ENCODE results near the gene GSK3A. TPM values are rescaled to one million over a fixed set of nuclear protein-coding genes. Genes with fewer than 3 reads are reported as not detected.
A peak's percentile ranks its signal among the peaks of the same experiment; 100 is the strongest.

Gene GSK3A
- total and polyA plus RNA-seq, 2 donors (not counting 1 experiment from before 2014, with no cell fraction given) = 38.5 to 42.0 TPM

- Histone ChIP-seq H2AFZ (ENCODE audit: insufficient read depth, low read depth, low read length, poor library complexity, severe bottlenecking) (peak overlapping the region; percentile 50), H3K36me3 (replicated peaks in 1 of 2; ENCODE audit: control extremely low read depth in 1 of 2, control insufficient read depth in 1 of 2, extremely low read depth in 1 of 2, insufficient read depth in 2 of 2, low read length in 1 of 2) (peaks cover 0 to 27% of the 10 kb centered on the region in 2 experiments), H3K9me3 (ENCODE audit: control extremely low read depth in 1 of 3, control insufficient read depth in 2 of 3, insufficient read depth in 1 of 3, low read length in 2 of 3) (no peaks in the 10 kb centered on the region), H3K4me1 (ENCODE audit: control insufficient read depth in 2 of 2, insufficient read depth in 2 of 2, low read length in 2 of 2) (peaks cover 26 to 32% of the 10 kb centered on the region in 2 donors), H4K20me1 (ENCODE audit: control insufficient read depth, insufficient read depth, low read length, poor library complexity, severe bottlenecking) (no peaks in the 10 kb centered on the region), H3K9ac (ENCODE audit: low read length) (peak overlapping the region; percentile 80), H3K4me2 (replicated peaks; ENCODE audit: low read depth, low read length, poor library complexity, severe bottlenecking) (peak overlapping the region; percentile 92), H3K27ac (ENCODE audit: low read length in 2 of 2) (peak overlapping the region; percentile 89 to 93), H3K79me2 (ENCODE audit: control insufficient read depth, insufficient read depth, low read length) (peaks cover 53% of the 10 kb centered on the region), H3K4me3 (ENCODE audit: control extremely low read depth in 1 of 5, extremely low read depth in 1 of 5, insufficient read depth in 1 of 5, low read depth in 2 of 5, low read length in 4 of 5) (peak overlapping the region; percentile 49 to 82 (median 62)), H3K27me3 (replicated peaks in 1 of 4; ENCODE audit: control extremely low read depth in 1 of 4, control insufficient read depth in 3 of 4, insufficient read depth in 4 of 4, low read length in 3 of 4) (no peaks in the 10 kb centered on the region)
- CTCF ChIA-PET = interaction anchor here (1.0 to 2.6 kb wide), 8 partner anchors 9 to 161 kb away, joined by 3 to 33 read pairs (median 6); no protein-coding TSS in a partner anchor
- no peaks in the 10 kb centered on the region for H3K27me3 Mint-ChIP-seq
- ATAC-seq (ENCODE audit: low read depth) (no peak), DNase-seq (peak; percentile 46)
- peaks cover 28% of the 10 kb centered on the region for H3K4me1 Mint-ChIP-seq
- POLR2A ChIA-PET = interaction anchor here (0.6 to 2.6 kb wide), 12 partner anchors 10 to 1007 kb away, joined by 3 to 21 read pairs (median 5); partner anchors contain the start of genes ERF, PAFAH1B3 and POU2F2
- peak overlapping the region; percentile 88 for H3K4me3 Mint-ChIP-seq
- 26% methylated on average over 10 of the region's 10 CpGs for WGBS (ENCODE audit: insufficient coverage)
- H3K9me3 Mint-ChIP-seq (ENCODE audit: insufficient read depth) = no peaks in the 10 kb centered on the region
- H3K27ac Mint-ChIP-seq = peak overlapping the region; percentile 96
- TF ChIP-seq EZH2 (IDR thresholded peaks at IDR 0.05; ENCODE audit: borderline replicate concordance, insufficient read depth, low read depth, low read length, poor library complexity, severe bottlenecking) (no peak), CTCF (IDR thresholded peaks at IDR 0.05) (no peak)
- intact Hi-C loops (cut with micrococcal nuclease) = loop anchor here (1.0 kb wide), 2 partner anchors 11 to 49 kb away; partner anchors contain the start of gene ZNF526
Measured at GRCh38 chr19:42269478-42270345, 27.3 kb upstream of the GSK3A start.
